ENCODE data around the gene SNX32. TPM values are rescaled to one million over a fixed set of nuclear protein-coding genes. Genes with fewer than 3 reads are reported as not detected.

Gene SNX32
- polyA plus RNA-seq, 3 donors: 1.3 to 2.7 (median 1.6) TPM

DNA sequence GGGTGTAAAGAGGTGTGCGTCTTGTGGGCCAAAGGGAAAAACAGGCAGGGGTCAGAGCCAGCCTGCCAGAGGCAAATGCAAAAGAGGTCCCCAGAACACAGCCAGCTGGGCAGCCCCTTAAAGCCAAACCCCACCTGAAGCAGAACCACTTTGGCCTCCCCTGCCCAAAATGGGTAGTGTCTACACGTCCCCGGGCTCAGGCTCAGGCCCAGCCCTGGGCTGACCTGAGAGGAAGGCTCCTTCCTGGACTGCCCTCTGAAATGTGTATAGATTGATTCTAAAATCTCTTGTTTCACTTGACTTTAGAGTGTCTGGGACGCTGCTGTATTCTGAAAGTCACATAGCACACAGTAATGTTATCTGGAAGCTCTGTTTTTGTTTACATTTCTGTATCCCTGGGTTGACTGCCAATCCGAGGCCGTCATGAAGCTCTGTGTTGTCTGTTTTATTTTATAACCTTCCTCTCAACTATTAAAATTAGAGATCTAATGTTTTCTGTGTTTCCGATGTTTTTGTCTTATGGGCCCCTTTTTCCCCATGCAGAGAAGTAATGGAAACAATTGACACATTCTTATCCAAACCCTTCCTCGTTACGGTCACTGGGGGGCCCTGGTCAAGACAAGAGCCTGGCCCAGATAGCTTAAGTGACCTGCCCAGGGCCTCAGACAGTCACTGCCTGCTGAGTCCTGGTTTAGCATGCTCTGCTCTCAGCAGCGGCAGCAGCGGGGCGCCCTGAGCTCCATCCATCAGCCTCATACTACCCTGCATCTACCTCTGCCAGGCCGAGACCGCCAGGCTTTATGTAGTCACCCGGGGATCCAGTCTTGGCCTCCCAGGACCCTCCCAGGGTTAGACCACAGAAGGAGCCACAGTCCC, 36.8 kb upstream of the SNX32 start:
- no peak for DNase-seq (ENCODE audit: low read depth in 3 of 3, low spot score in 2 of 3)

GRCh38 chr11:65797711-65798110, 36.1 kb upstream of the SNX32 start:
- DNase-seq (ENCODE audit: low read depth in 3 of 3, low spot score in 2 of 3): no peak

- DNase-seq (ENCODE audit: low read depth in 3 of 3, low spot score in 2 of 3): no peak
Observed at GRCh38 chr11:65798882-65799281, 34.9 kb upstream of the SNX32 start.

DNA sequence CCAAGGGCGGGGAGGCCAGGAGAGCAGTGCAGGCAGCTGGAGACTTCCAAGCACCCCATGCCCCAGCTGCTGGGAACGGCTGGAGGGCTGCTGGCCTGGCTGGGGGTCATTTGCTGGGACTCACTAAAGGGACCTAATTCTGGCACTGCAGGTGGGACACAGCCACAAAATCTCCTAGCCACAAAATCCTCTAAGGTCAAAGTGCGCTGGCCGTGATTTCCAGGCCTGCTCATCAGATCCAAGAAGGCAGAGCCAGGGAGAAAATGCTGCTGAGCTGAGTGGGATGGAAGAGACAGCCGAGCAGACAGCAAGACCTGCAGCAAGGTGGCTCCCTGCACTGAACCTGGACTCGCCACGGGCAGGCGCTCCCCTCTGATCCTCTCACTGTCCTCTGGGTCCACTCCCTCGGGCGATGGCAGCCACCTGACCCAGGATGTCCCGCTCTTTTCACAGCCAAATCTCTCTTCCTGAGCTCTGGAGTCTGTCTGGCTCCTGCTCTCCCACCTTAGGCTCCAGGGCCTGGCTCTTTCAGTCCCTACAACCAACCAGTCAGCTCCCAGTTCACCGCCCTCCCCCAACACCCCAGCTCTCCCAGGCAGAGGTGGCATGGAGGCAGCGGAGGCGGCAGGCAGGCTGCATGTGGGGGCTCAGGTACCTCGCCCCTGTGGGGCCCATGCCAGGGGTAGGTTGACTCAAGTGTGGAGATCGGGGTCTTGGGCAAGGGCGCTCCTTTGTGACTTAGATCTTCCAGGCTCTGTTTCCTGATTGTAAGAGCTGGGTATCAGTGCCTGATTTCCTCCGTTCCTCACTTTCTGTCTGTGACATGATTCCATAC, 32.4 kb upstream of the SNX32 start:
- no peak for DNase-seq (ENCODE audit: low read depth in 3 of 3, low spot score in 2 of 3)

GRCh38 chr11:65802841-65803240, 30.9 kb upstream of the SNX32 start:
- DNase-seq (ENCODE audit: low read depth in 3 of 3, low spot score in 2 of 3): no peak

GRCh38 chr11:65803797-65804492, 29.8 kb upstream of the SNX32 start:
- no peak for DNase-seq (ENCODE audit: low read depth in 3 of 3, low spot score in 2 of 3)

- DNase-seq (ENCODE audit: low read depth in 3 of 3, low spot score in 2 of 3): no peak
Observed at GRCh38 chr11:65806979-65807378, 26.8 kb upstream of the SNX32 start.

DNA sequence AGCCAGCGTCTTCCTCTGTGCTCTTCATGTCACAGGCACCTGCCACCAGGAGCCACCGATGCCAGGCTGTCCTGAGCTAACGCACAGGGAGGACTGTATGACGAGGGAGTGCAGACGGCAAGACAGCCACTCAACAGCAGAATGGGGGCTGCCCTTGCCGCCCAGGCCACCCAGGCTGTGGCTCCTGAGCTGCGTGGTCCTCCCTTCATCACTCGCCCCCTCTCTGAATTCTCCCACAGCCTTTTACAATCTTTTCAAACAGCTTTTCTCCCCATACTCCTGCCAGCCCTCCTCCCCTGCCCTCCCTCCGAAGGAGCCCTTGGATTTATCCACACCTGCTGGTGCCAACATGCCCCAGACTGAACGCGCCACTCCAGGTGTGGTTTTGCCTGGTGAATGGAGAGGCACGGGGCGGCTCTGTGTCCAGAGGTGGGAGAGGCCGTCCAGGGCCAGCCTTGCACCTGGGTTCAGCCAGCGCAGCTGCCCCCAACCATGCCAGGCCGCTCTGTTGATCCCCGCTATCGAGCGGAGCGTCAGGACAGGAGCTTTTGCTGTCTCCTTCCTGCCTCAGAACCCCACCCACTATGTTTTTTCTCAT, 24.9 kb upstream of the SNX32 start:
- DNase-seq (ENCODE audit: low read depth in 3 of 3, low spot score in 2 of 3): no peak

GRCh38 chr11:65809496-65809895, 24.3 kb upstream of the SNX32 start:
- DNase-seq (ENCODE audit: low read depth in 3 of 3, low spot score in 2 of 3): no peak

DNA sequence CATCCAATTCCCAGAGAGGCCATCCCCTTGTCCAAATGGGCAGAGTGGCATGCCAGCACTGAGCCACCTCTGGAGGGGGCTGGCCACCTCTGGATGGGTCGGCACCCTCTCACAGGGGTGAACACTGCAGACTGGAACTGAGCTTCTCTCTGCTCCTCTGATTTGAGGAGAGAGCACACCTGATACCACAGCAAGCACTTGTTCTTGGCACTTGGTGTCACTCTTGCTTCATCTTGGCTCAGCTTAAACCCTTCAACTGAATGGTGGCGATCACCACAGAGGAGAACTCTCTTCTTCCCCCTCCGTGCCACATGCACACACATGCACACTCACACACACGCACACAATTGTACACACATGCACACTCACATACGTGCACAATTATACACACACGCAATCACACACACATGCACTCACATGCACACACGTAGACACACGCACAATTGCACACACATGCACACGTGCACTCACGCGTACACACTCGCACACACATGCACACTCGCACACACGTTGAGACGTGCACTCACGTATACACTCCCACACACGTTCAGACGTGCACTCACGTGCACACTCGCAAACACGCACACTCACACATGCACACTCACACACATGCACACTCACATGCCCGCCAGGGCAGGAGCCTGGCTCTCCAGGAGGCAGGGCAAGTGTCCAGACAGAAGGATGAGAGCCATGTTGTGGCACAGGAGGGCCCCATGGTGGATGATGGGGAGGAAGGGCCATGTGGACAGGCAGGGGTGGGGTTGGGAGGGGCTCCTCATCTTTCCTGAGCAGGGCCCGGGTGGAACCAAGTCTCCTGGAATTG, 23.5 kb upstream of the SNX32 start:
- no peak for DNase-seq (ENCODE audit: low read depth in 3 of 3, low spot score in 2 of 3)

DNA sequence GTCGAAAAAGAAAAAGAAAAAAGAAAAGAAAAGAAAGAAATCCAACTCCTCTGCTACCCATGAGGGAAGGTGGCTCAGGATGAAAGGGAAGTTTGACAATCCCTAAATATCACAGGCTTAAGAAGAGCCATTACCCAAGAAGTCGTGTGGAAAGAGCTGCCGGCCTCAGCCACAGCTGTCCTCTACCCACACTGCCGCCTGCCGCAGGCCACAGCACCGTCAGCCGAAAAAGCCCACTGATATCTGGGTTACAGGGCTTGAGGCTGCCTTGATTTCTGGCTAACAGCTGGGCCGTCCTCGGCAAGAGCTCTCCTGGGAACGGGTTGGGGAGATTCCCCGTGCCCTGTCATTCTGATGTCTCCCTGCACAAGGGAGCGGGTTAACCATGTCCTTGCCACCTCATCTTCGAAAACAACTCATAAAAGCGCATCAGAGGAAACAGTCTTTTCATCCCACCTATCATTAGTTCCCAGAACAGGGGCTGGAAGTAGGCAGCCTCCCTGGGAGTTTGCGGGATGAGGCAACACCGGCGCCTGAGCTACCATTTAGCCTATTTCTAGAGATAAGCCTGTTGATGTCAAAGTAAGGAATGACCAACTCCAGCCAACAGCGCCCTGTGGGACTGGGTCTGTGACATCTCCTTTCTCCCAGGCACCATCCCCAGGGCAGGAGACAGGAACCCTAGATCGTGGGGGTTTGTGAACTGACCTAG, 21.8 kb upstream of the SNX32 start:
- DNase-seq (ENCODE audit: low read depth in 3 of 3, low spot score in 2 of 3): no peak

DNA sequence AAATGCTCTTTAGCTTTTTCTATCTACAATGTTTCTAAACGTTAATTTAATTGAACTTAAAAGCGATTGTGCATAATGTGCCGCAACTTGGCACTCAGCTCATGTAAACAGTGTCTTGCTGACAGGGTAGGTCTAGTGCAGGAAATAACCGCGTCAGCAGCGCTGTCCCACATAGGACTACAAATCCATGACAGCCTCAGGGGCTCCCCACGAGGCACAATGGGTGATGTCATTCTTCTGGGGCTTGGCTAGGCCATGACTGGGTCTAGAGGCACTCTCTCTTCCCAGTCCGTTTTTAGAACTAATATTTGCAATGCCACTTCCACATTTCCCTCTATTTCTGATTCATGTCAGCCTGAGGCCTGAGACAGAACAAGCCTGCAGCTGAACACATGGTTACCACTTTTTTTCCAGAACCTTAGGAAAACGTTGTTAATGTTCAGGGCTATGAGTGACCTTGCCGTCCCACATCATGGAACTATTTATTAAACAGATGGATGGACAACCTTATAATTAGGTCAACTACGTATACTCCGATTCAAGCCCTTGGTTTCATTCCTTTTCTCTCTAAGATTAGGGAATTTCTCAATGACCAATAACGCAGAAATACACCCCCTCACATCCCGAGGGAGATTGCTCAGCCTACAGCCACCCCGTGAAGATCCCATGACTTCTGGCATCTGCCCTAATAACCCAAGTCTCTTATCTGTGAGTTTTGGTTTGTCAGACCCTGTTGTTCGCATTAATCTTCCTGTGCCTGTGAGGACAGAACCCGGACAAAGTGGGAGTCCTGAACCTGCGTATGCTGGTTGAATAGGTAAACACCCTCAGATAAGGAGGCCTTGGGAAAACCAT, 19.4 kb upstream of the SNX32 start:
- no peak for DNase-seq (ENCODE audit: low read depth in 3 of 3, low spot score in 2 of 3)

GRCh38 chr11:65814986-65815565, 18.7 kb upstream of the SNX32 start:
- DNase-seq (ENCODE audit: low read depth in 3 of 3, low spot score in 2 of 3): no peak

- DNase-seq (ENCODE audit: low read depth in 3 of 3, low spot score in 2 of 3): no peak
Observed at GRCh38 chr11:65816696-65817095, 17.1 kb upstream of the SNX32 start.

DNA sequence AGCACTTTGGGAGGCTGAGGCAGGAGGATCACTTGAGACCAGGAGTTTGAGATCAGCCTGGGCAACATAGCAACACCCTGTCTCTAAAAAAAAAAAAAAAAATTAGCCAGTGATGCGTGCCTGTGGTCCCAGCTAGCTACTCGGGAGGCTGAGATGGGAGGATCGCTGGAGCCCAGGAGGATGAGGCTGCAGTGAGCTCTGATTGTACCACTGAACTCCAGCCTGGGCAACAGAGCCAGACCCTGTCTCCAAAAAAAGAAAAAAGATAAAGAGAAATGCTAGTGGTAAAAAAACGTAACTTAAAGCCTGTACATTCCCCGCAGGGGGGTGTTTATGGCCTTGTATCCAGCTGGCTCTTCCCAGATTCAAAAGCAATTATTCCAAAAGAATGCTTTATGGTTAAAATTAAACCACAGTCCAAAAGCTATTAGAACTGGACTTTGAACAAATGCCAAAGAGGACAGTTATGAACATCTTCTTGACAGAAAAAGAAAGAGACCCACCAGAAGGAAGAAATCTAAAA, 16.4 kb upstream of the SNX32 start:
- DNase-seq (ENCODE audit: low read depth in 3 of 3, low spot score in 2 of 3): peak in 1 of 3 donors; percentile 41

DNA sequence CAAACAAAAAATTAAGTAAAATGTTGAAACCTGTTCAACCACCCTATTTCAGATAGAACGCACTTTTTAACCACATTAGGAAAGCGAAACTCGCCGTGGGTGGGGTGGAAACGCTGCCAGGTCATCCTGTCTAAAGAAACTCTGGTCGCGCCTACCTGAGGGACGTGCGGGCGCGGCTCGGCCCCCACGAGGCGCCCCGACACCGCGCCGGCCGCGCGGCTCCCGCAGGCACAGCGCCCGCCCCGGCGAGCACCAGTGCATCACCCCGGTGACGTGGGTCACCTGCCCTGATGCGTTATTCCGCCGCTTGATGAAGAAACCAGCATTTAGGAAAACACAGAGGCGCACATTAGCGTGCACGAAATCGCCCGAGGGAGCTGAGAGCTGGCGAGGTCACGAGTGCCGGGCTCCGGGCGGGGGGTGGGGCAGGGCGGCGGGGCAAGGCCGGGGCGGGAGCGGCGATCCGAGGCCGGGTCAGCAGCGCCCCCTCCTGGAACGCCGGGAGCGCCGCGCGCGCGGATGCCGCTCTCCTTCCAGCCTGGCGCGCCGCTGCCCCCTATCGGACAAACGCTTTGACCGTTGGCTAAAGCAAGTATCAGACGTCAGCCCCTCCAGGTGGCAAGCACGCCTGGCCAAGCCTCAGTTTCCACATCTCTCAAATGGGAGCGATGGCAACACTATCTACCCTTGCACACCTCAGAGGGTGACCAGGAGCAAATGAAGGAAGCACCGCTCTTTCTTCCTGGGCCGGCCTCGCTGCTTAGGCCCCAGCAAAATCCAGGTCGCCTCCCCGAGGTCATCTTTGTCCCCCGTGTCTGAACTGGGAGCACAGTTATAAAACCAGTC, 15.7 kb upstream of the SNX32 start:
- DNase-seq (ENCODE audit: low read depth in 3 of 3, low spot score in 2 of 3): peak; percentile 60 to 84 (median 75)

- DNase-seq (ENCODE audit: low read depth in 3 of 3, low spot score in 2 of 3): no peak
Observed at GRCh38 chr11:65821107-65821506, 12.7 kb upstream of the SNX32 start.

Data from right renal cortex interstitium (tissue), 3 donors.